HL-60 (cell line): Measurements from ENCODE around the gene FRS3.

Source experiments
- DNase-seq, 2 experiments: peaks; one replicate each; pipeline ENCODE4 v3.0.0-alpha.2; 2010 to 2020; ENCODE audit warnings: low read depth in 1 of 2, low spot score in 1 of 2
- H3K27ac ChIP-seq: fragments of 250-450 bp; sonication (Bioruptor Pico); replicated peaks from 2 replicates; pipeline ENCODE4 v1.5.1; 2020; ENCODE audit warnings: mild to moderate bottlenecking, moderate library complexity
- H3K27me3 ChIP-seq: fragments of 250-450 bp; sonication (Bioruptor Pico); 2 replicates; pipeline ENCODE4 v1.5.1; 2021; ENCODE audit warnings: mild to moderate bottlenecking, moderate library complexity; ENCODE audit not compliant: insufficient read depth, poor library complexity, severe bottlenecking
- H3K4me3 ChIP-seq: replicated peaks from 2 replicates; pipeline ENCODE4 v1.5.1; 2011; ENCODE audit warnings: mild to moderate bottlenecking, control low read depth, low read length; ENCODE audit not compliant: insufficient read depth
- CTCF ChIP-seq: IDR thresholded peaks from one replicate; pipeline ENCODE4 v1.5.1; 2011; ENCODE audit warnings: low read length, control low read depth, inconsistent platforms; ENCODE audit not compliant: insufficient read depth
- GABPA ChIP-seq: IDR thresholded peaks from 2 replicates; pipeline ENCODE4 v1.6.1; 2012; ENCODE audit warnings: low read depth
- POLR2AphosphoS5 ChIP-seq: IDR thresholded peaks from 2 replicates; pipeline ENCODE4 v1.6.1; 2012; ENCODE audit warnings: low read depth
- SPI1 ChIP-seq: IDR thresholded peaks from 2 replicates; pipeline ENCODE4 v1.6.1; 2012; ENCODE audit warnings: low read depth, mild to moderate bottlenecking, borderline replicate concordance
- TF ChIP-seq, protein P1 (sequence below): IDR thresholded peaks from 2 replicates; pipeline ENCODE4 v1.6.1; 2012; ENCODE audit warnings: low read depth; ENCODE audit not compliant: insufficient replicate concordance

The FRS3 gene

GRCh38 chr6:41740366-41741162 lies 39.1 kb downstream of the FRS3 start:
- no peak for DNase-seq
- H3K27me3 ChIP-seq = no peaks in the 10 kb centered on the region
- H3K27ac ChIP-seq = no peak overlapping the region
- H3K4me3 ChIP-seq = no peak overlapping the region
- TF ChIP-seq GABPA (no peak), SPI1 (no peak), POLR2AphosphoS5 (no peak), CTCF (no peak)
- TF ChIP-seq, protein P1, sequence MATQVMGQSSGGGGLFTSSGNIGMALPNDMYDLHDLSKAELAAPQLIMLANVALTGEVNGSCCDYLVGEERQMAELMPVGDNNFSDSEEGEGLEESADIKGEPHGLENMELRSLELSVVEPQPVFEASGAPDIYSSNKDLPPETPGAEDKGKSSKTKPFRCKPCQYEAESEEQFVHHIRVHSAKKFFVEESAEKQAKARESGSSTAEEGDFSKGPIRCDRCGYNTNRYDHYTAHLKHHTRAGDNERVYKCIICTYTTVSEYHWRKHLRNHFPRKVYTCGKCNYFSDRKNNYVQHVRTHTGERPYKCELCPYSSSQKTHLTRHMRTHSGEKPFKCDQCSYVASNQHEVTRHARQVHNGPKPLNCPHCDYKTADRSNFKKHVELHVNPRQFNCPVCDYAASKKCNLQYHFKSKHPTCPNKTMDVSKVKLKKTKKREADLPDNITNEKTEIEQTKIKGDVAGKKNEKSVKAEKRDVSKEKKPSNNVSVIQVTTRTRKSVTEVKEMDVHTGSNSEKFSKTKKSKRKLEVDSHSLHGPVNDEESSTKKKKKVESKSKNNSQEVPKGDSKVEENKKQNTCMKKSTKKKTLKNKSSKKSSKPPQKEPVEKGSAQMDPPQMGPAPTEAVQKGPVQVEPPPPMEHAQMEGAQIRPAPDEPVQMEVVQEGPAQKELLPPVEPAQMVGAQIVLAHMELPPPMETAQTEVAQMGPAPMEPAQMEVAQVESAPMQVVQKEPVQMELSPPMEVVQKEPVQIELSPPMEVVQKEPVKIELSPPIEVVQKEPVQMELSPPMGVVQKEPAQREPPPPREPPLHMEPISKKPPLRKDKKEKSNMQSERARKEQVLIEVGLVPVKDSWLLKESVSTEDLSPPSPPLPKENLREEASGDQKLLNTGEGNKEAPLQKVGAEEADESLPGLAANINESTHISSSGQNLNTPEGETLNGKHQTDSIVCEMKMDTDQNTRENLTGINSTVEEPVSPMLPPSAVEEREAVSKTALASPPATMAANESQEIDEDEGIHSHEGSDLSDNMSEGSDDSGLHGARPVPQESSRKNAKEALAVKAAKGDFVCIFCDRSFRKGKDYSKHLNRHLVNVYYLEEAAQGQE = no peak

DNA sequence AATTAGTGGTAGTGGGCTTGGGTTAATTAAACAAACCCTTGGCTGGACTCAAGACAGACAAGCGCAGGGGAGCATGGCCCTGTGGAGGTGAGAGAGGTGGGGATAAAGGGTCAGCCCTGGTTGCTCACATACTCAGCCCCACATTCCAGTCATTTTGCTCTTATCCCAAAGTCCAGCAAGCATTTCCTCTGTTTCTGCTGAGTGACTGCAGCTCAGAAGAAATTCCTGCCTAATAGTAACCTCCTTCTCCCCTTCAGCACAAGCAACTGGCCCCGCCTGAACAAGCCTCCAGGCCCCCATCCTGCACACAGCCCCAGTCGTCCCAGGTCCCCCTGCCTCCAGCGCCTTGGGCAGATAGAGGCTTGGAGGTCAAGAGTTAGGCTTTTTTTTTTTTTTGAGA lies 40.7 kb downstream of the FRS3 start:
- no peak overlapping the region for H3K27ac ChIP-seq
- DNase-seq = no peak
- no peaks in the 10 kb centered on the region for H3K27me3 ChIP-seq
- no peak overlapping the region for H3K4me3 ChIP-seq
- TF ChIP-seq, protein P1 = no peak
- no peak for TF ChIP-seq SPI1
- TF ChIP-seq CTCF = no peak
- TF ChIP-seq POLR2AphosphoS5 = no peak
- TF ChIP-seq GABPA = no peak

DNA sequence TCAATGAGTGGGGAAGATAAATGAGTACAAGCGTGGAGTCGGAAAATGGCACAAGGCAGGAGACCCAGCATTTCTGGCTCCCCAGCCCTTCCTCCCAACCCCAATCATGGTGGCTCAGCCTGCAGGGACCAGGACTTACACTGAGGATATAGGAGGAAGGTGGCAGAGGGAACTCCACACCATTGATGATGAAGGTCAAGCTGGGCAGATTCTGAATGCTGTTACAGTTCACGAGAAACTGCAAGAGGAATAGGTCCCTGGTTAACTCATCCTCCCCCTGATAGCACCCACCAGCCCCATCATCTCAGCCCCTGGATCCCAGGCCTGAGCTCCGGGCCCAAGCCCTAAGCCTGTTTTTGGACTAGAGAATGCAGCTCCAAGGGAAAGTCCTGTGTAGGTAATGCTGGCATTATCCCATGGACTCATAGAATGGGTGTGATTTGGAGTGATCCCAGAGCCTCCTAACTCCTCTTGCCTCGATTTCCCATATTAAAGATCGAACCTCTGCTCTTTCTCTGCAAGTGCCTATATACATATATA lies 42.0 kb downstream of the FRS3 start:
- no peak overlapping the region for H3K4me3 ChIP-seq
- H3K27ac ChIP-seq = no peak overlapping the region
- TF ChIP-seq SPI1 = no peak
- TF ChIP-seq, protein P1 = no peak
- no peak for TF ChIP-seq CTCF
- no peak for TF ChIP-seq GABPA
- TF ChIP-seq POLR2AphosphoS5 = no peak
- no peaks in the 10 kb centered on the region for H3K27me3 ChIP-seq
- no peak for DNase-seq
